NB4 (cell line): Measurements from ENCODE around the gene CCDC13.

ENCODE experiments used
- CTCF ChIP-seq: IDR thresholded peaks from one replicate; pipeline ENCODE4 v1.5.1; 2012; ENCODE audit warnings: low read depth, low read length
- MAX ChIP-seq: IDR thresholded peaks from 2 replicates; pipeline ENCODE4 v1.6.1; 2011; ENCODE audit warnings: low read depth, low read length
- MYC ChIP-seq: IDR thresholded peaks from 2 replicates; pipeline ENCODE4 v1.6.1; 2011; ENCODE audit warnings: low read depth, low read length
- POLR2A ChIP-seq: IDR thresholded peaks from 2 replicates; pipeline ENCODE4 v1.6.1; 2011; ENCODE audit warnings: mild to moderate bottlenecking; ENCODE audit not compliant: insufficient read length; ENCODE audit errors: extremely low read depth

- TF ChIP-seq CTCF (no peak), POLR2A (no peak), MYC (no peak), MAX (no peak)
Observed at GRCh38 chr3:42799376-42799775, 26.3 kb upstream of the CCDC13 start.
